Measurements from ENCODE around the gene ENTPD5. TPM values are rescaled to one million over a fixed set of nuclear protein-coding genes. Genes with fewer than 3 reads are reported as not detected.

Gene ENTPD5
- total RNA-seq, 2 donors from 2014 or later, result 15.6 to 16.5 TPM

DNA sequence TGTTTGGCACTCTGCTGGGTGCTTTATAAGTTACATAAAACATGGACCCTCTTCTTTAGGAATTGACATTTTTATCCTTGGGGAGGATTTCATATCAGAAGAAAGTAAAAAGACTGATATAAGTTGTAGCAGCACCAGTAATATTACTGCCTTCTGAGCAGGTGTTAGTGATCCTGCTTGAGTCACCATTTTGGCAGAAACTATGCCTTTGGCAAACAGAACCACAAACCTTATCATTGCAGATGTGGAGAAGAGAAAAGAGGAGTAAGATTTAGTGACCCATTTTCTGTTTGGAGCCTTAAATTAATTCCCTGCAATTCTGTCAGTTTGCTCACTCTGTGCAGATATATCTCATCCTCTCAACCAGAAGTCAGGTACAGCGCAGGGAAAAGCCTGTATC lies 109.4 kb downstream of the ENTPD5 start:
- Histone ChIP-seq H3K4me3 (ENCODE audit: low read length) (no peak overlapping the region), H3K4me1 (ENCODE audit: control insufficient read depth, insufficient read depth, low read length) (no peaks in the 10 kb centered on the region), H3K9me3 (ENCODE audit: control insufficient read depth, low read length) (peaks cover 6% of the 10 kb centered on the region), H3K9ac (ENCODE audit: extremely low read depth, low read length, poor library complexity, severe bottlenecking) (no peak overlapping the region), H3K27me3 (ENCODE audit: control insufficient read depth, insufficient read depth, low read length, poor library complexity, severe bottlenecking) (no peaks in the 10 kb centered on the region), H3K36me3 (ENCODE audit: control insufficient read depth, insufficient read depth, low read length) (peaks cover 84% of the 10 kb centered on the region), H3K27ac (ENCODE audit: low read depth, low read length) (no peak overlapping the region)
- no peaks in the 10 kb centered on the region for H3K9me3 Mint-ChIP-seq
- DNase-seq, result no peak
- H3K36me3 Mint-ChIP-seq (ENCODE audit: low read depth), result peaks cover 72% of the 10 kb centered on the region
- TF ChIP-seq, protein P1, sequence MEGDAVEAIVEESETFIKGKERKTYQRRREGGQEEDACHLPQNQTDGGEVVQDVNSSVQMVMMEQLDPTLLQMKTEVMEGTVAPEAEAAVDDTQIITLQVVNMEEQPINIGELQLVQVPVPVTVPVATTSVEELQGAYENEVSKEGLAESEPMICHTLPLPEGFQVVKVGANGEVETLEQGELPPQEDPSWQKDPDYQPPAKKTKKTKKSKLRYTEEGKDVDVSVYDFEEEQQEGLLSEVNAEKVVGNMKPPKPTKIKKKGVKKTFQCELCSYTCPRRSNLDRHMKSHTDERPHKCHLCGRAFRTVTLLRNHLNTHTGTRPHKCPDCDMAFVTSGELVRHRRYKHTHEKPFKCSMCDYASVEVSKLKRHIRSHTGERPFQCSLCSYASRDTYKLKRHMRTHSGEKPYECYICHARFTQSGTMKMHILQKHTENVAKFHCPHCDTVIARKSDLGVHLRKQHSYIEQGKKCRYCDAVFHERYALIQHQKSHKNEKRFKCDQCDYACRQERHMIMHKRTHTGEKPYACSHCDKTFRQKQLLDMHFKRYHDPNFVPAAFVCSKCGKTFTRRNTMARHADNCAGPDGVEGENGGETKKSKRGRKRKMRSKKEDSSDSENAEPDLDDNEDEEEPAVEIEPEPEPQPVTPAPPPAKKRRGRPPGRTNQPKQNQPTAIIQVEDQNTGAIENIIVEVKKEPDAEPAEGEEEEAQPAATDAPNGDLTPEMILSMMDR (conservative IDR thresholded peaks at IDR 0.05), result no peak
- H3K4me3 Mint-ChIP-seq, result no peak overlapping the region
- 94% methylated on average over 1 of the region's 1 CpG; no CpG with 5 or more reads in 1 of the 2 experiments for WGBS, 2 experiments (ENCODE audit: insufficient coverage in 1 of 2, insufficient read length in 1 of 2)
- no peak overlapping the region for H3K27ac Mint-ChIP-seq
- no peaks in the 10 kb centered on the region for H3K4me1 Mint-ChIP-seq
- no peaks in the 10 kb centered on the region for H3K27me3 Mint-ChIP-seq (ENCODE audit: insufficient read depth)

Other genes with a start within 250 kb of the ENTPD5 start
- 10 to 100 TPM in 1 of 2 donors, 1 to 10 TPM in 1; 7.7 to 21.5 TPM for gene PTGR2, start 167.5 kb downstream of the ENTPD5 start, total RNA-seq
- gene ZNF410, start 132.4 kb downstream of the ENTPD5 start, total RNA-seq, result 10 to 100 TPM; 34.2 to 40.7 TPM
- 1 to 10 TPM in 1 of 2 donors, under 1 TPM in 1; 0.97 to 1.3 TPM for gene FAM161B, start 69.2 kb downstream of the ENTPD5 start, total RNA-seq
- gene COQ6, start 69.0 kb downstream of the ENTPD5 start, total RNA-seq, result 10 to 100 TPM; 18.0 to 18.1 TPM
- 1 to 10 TPM; 2.6 to 2.9 TPM for gene BBOF1, start 61 bp upstream of the ENTPD5 start, total RNA-seq
- gene ALDH6A1, start 65.2 kb upstream of the ENTPD5 start, total RNA-seq, result 10 to 100 TPM; 62.0 to 66.2 TPM
- 10 to 100 TPM; 16.4 to 19.0 TPM for gene LIN52, start 65.7 kb upstream of the ENTPD5 start, total RNA-seq
- gene VSX2, start 220.2 kb upstream of the ENTPD5 start, total RNA-seq, result not detected

Data from endodermal cell (in vitro differentiated cells).